Measurements from ENCODE around the gene AK8. TPM values are rescaled to one million over a fixed set of nuclear protein-coding genes. Genes with fewer than 3 reads are reported as not detected.
"Not testable (repeated sequence)": the region's sequence is repeated elsewhere in the genome, so short reads cannot be mapped to it uniquely, and the experiment has no call there.

Gene AK8
- total RNA-seq, 1 donor from 2014 or later: not detected

GRCh38 chr9:132721661-132722060 is 156.4 kb downstream of the AK8 start:
- intact Hi-C loops (cut with micrococcal nuclease): no loop called here

GRCh38 chr9:132718381-132718928 is 159.6 kb downstream of the AK8 start:
- intact Hi-C loops (cut with micrococcal nuclease): not testable (repeated sequence)

GRCh38 chr9:132717326-132717945 is 160.6 kb downstream of the AK8 start:
- intact Hi-C loops (cut with micrococcal nuclease): no loop called here

GRCh38 chr9:132716007-132716406 is 162.1 kb downstream of the AK8 start:
- intact Hi-C loops (cut with micrococcal nuclease): no loop called here

- intact Hi-C loops (cut with micrococcal nuclease): no loop called here
These were observed 165.3 kb downstream of the AK8 start for GRCh38 chr9:132712753-132713152.

GRCh38 chr9:132711846-132712245 is 166.2 kb downstream of the AK8 start:
- intact Hi-C loops (cut with micrococcal nuclease): no loop called here

GRCh38 chr9:132711152-132711551 is 166.9 kb downstream of the AK8 start:
- intact Hi-C loops (cut with micrococcal nuclease): not testable (repeated sequence)

GRCh38 chr9:132710333-132710732 is 167.8 kb downstream of the AK8 start:
- intact Hi-C loops (cut with micrococcal nuclease): no loop called here

- intact Hi-C loops (cut with micrococcal nuclease): no loop called here
These were observed 169.2 kb downstream of the AK8 start for GRCh38 chr9:132708769-132709430.

GRCh38 chr9:132708239-132708638 is 169.8 kb downstream of the AK8 start:
- intact Hi-C loops (cut with micrococcal nuclease): no loop called here

GRCh38 chr9:132703336-132703735 is 174.7 kb downstream of the AK8 start:
- intact Hi-C loops (cut with micrococcal nuclease): no loop called here

- intact Hi-C loops (cut with micrococcal nuclease): no loop called here
These were observed 175.8 kb downstream of the AK8 start for GRCh38 chr9:132702254-132702653.

- intact Hi-C loops (cut with micrococcal nuclease): no loop called here
These were observed 178.1 kb downstream of the AK8 start for GRCh38 chr9:132699956-132700355.

- intact Hi-C loops (cut with micrococcal nuclease): no loop called here
These were observed 179.1 kb downstream of the AK8 start for GRCh38 chr9:132698989-132699388.

GRCh38 chr9:132697230-132697629 is 180.9 kb downstream of the AK8 start:
- intact Hi-C loops (cut with micrococcal nuclease): no loop called here

GRCh38 chr9:132694144-132694543 is 183.9 kb downstream of the AK8 start:
- intact Hi-C loops (cut with micrococcal nuclease): no loop called here

- intact Hi-C loops (cut with micrococcal nuclease): no loop called here
These were observed 187.4 kb downstream of the AK8 start for GRCh38 chr9:132690696-132691095.

- intact Hi-C loops (cut with micrococcal nuclease): no loop called here
These were observed 194.2 kb downstream of the AK8 start for GRCh38 chr9:132683873-132684272.

GRCh38 chr9:132681561-132681960 is 196.5 kb downstream of the AK8 start:
- intact Hi-C loops (cut with micrococcal nuclease): no loop called here

GRCh38 chr9:132679946-132680625 is 198.0 kb downstream of the AK8 start:
- intact Hi-C loops (cut with micrococcal nuclease): loop anchor here (10.0 kb wide), 1 partner anchor 195 kb away; the partner anchor contains the start of genes AK8 and SPACA9

GRCh38 chr9:132677976-132678375 is 200.1 kb downstream of the AK8 start:
- intact Hi-C loops (cut with micrococcal nuclease): loop anchor here (10.0 kb wide), 1 partner anchor 197 kb away; the partner anchor contains the start of genes AK8 and SPACA9
